Naive B cell (primary cell): ENCODE data around the gene OR2B2. TPM values are rescaled to one million over a fixed set of nuclear protein-coding genes. Genes with fewer than 3 reads are reported as not detected.
A peak's percentile ranks its signal among the peaks of the same experiment; 100 is the strongest.

Experiments
- ATAC-seq, 2 donors: fragments of 150-1000 bp; cut with Tn5 transposase; 2 replicates each; pipeline ENCODE4 v1.10.0; 2021; ENCODE audit warnings: low read depth in 2 of 2, mild to moderate bottlenecking in 2 of 2, moderate library complexity in 2 of 2
- DNase-seq: peaks from one replicate; pipeline ENCODE4 v3.0.0; 2022
- H3K27ac Mint-ChIP-seq, 6 donors: one replicate each; pipeline ENCODE4 v1.8.0; 2020 to 2022; ENCODE audit warnings: mild to moderate bottlenecking in 6 of 6, mixed read lengths in 6 of 6, moderate library complexity in 5 of 6, inconsistent platforms in 2 of 6
- H3K27me3 Mint-ChIP-seq, 3 donors: one replicate each; pipeline ENCODE4 v1.8.0; 2021 to 2022; ENCODE audit warnings: mixed read lengths in 3 of 3, mild to moderate bottlenecking in 1 of 3
- H3K36me3 Mint-ChIP-seq, 2 donors: one replicate each; pipeline ENCODE4 v1.8.0; 2020 to 2022; ENCODE audit warnings: mixed read lengths in 2 of 2, inconsistent platforms in 1 of 2, mild to moderate bottlenecking in 1 of 2
- H3K4me1 Mint-ChIP-seq, 3 donors: one replicate each; pipeline ENCODE4 v1.8.0; 2020 to 2022; ENCODE audit warnings: mixed read lengths in 3 of 3, inconsistent platforms in 1 of 3, mild to moderate bottlenecking in 1 of 3, moderate library complexity in 1 of 3
- H3K4me3 Mint-ChIP-seq, 8 donors: one replicate each; pipeline ENCODE4 v1.8.0; 2020 to 2022; ENCODE audit warnings: mild to moderate bottlenecking in 8 of 8, mixed read lengths in 8 of 8, moderate library complexity in 8 of 8, inconsistent platforms in 2 of 8
- H3K9me3 Mint-ChIP-seq, 7 donors: one replicate each; pipeline ENCODE4 v1.8.0; 2020 to 2022; ENCODE audit warnings: mixed read lengths in 7 of 7, mild to moderate bottlenecking in 5 of 7, inconsistent platforms in 2 of 7, moderate library complexity in 1 of 7
- polyA plus RNA-seq, 6 donors: library from polyadenylated mRNA; unstranded; fragments of 300-500 nt; fragmentation: Illumina TruSeq; gene quantifications; one replicate each; pipeline ENCODE4 v1.2.3, GENCODE V29; 2021; ENCODE audit warnings: low read depth in 6 of 6

OR2B2 gene
- polyA plus RNA-seq, 6 donors from 2014 or later, result not detected

DNA sequence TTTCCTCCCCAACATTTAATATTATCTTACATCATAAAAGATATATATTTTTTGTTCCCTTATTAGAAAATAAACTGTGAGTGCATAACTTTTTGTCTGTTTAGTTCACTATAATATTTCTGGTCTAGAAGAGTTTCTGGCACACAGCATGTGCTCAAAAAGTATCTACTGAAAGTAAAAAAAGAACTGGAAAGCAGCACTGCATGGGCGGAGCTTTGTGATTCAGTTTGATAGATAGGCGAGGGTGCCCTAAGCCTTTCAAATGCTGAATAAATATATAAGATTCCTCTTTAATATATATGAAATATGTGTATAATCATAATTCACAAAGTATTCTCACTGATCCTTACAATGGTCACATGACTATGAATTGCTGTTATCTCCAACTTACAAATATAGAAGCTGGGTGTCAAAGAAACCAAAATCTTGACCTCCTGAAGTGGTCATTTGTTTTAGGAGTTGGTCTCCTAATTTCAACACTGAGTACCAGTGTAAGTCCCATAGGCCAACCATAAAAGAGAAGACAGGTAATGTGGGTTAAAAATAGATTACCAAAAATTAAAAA, 50.8 kb downstream of the OR2B2 start:
- ATAC-seq (no peak), DNase-seq (no peak)
- peak overlapping the region in 1 of 8 donors; percentile 72 for H3K4me3 Mint-ChIP-seq
- H3K27ac Mint-ChIP-seq, result no peak overlapping the region
- peaks cover 0 to 13% (median 8%) of the 10 kb centered on the region in 7 donors for H3K9me3 Mint-ChIP-seq
- no peaks in the 10 kb centered on the region for H3K27me3 Mint-ChIP-seq
- H3K4me1 Mint-ChIP-seq, result peaks cover 17 to 31% (median 21%) of the 10 kb centered on the region in 3 donors
- peaks cover 5 to 7% of the 10 kb centered on the region in 2 donors for H3K36me3 Mint-ChIP-seq

Other genes with a start within 250 kb of the OR2B2 start
- not detected for gene OR2B6, start 44.8 kb upstream of the OR2B2 start, polyA plus RNA-seq
- gene ZNF165, start 168.2 kb upstream of the OR2B2 start, polyA plus RNA-seq, result 1 to 10 TPM; 3.6 to 7.1 (median 5.3) TPM
- gene ZSCAN16, start 212.2 kb upstream of the OR2B2 start, polyA plus RNA-seq, result 10 to 100 TPM; 11.3 to 21.3 (median 14.7) TPM
- gene ZKSCAN8, start 229.5 kb upstream of the OR2B2 start, polyA plus RNA-seq, result 1 to 10 TPM in 4 of 6 donors, under 1 TPM in 1, not detected in 1; 0.95 to 2.6 (median 1.1) TPM